IgD-negative memory B cell (primary cell): ENCODE data around the gene MANSC4. TPM values are rescaled to one million over a fixed set of nuclear protein-coding genes. Genes with fewer than 3 reads are reported as not detected.
A peak's percentile ranks its signal among the peaks of the same experiment; 100 is the strongest.

ENCODE experiments used
- H3K27ac Mint-ChIP-seq, 3 donors: one replicate each; pipeline ENCODE4 v1.8.0; 2020 to 2022; ENCODE audit warnings: mild to moderate bottlenecking in 3 of 3, mixed read lengths in 3 of 3, moderate library complexity in 1 of 3
- H3K27me3 Mint-ChIP-seq: one replicate; pipeline ENCODE4 v1.8.0; 2021; ENCODE audit warnings: mixed read lengths
- H3K36me3 Mint-ChIP-seq: one replicate; pipeline ENCODE4 v1.8.0; 2020; ENCODE audit warnings: mild to moderate bottlenecking, mixed read lengths
- H3K4me1 Mint-ChIP-seq, 3 donors: one replicate each; pipeline ENCODE4 v1.8.0; 2020 to 2022; ENCODE audit warnings: mixed read lengths in 3 of 3, mild to moderate bottlenecking in 1 of 3
- H3K4me3 Mint-ChIP-seq, 4 donors: one replicate each; pipeline ENCODE4 v1.8.0; 2020 to 2022; ENCODE audit warnings: mild to moderate bottlenecking in 4 of 4, mixed read lengths in 4 of 4, moderate library complexity in 3 of 4
- H3K9me3 Mint-ChIP-seq, 3 donors: one replicate each; pipeline ENCODE4 v1.8.0; 2020 to 2021; ENCODE audit warnings: mixed read lengths in 3 of 3, mild to moderate bottlenecking in 1 of 3
- polyA plus RNA-seq: library from polyadenylated mRNA; unstranded; fragments of 300-500 nt; fragmentation: Illumina TruSeq; gene quantifications from one replicate; pipeline ENCODE4 v1.2.3, GENCODE V29; 2021

MANSC4 gene
- polyA plus RNA-seq = 0.45 TPM

DNA sequence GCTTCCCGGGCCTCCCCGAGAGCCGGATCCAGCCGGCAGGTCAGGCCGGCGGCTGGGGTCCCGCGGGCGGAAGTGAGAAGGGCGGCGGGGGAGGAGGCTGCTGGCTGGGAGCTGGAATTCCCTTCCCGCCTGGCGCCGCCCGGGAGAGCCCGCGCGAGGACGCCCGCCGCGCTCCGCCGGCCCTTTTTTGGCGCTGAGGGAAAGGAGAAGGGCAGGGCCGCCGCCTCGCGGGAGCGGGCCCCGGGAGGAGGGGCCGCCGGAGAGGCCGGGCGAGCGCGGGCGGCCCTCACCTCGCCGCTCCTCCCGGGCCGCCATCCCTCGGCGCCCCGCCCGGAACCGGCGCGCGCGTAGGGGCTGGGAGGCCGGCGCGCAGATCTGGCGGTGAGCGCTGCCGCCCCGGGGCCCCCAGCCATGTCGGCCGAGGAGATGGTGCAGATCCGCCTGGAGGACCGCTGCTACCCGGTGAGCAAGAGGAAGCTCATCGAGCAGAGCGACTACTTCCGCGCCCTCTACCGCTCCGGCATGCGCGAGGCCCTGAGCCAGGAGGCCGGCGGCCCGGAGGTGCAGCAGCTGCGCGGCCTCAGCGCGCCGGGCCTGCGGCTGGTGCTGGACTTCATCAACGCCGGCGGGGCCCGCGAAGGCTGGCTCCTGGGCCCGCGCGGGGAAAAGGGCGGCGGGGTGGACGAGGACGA is at the start of gene MANSC4, which contains the start of gene KLHL42:
Gene MANSC4 (minus strand): TSS at position 317 of the 692 bp plus-strand sequence. CDS start 8,960 bp downstream, outside the sequence.
Gene KLHL42 (plus strand): TSS at position 314 of the 692 bp plus-strand sequence. CDS start 98 bp downstream, at position 412.
- H3K36me3 Mint-ChIP-seq = peaks cover 8% of the 10 kb centered on the region
- H3K4me3 Mint-ChIP-seq = peak within 1 kb of the TSS; percentile 83 to 95 (median 90)
- no peaks in the 10 kb centered on the region for H3K9me3 Mint-ChIP-seq
- H3K27ac Mint-ChIP-seq = peak within 1 kb of the TSS; percentile 1 to 91 (median 62)
- H3K27me3 Mint-ChIP-seq = no peaks in the 10 kb centered on the region
- H3K4me1 Mint-ChIP-seq = peaks cover 17 to 28% (median 27%) of the 10 kb centered on the region in 3 donors

- no peaks in the 10 kb centered on the region for H3K9me3 Mint-ChIP-seq
- H3K36me3 Mint-ChIP-seq = peaks cover 2% of the 10 kb centered on the region
- H3K27me3 Mint-ChIP-seq = no peaks in the 10 kb centered on the region
- H3K4me1 Mint-ChIP-seq = peaks cover 13 to 17% (median 15%) of the 10 kb centered on the region in 3 donors
- no peak overlapping the region for H3K4me3 Mint-ChIP-seq
- peak overlapping the region in 1 of 3 donors; percentile 3 for H3K27ac Mint-ChIP-seq
Measured at GRCh38 chr12:27828196-27828595, 48.2 kb upstream of the MANSC4 start.

- H3K27me3 Mint-ChIP-seq = peaks cover 2% of the 10 kb centered on the region
- peak overlapping the region in 1 of 4 donors; percentile 25 for H3K4me3 Mint-ChIP-seq
- peaks cover 29 to 36% (median 31%) of the 10 kb centered on the region in 3 donors for H3K4me1 Mint-ChIP-seq
- no peaks in the 10 kb centered on the region for H3K36me3 Mint-ChIP-seq
- H3K27ac Mint-ChIP-seq = no peak overlapping the region
- no peaks in the 10 kb centered on the region for H3K9me3 Mint-ChIP-seq
Measured at GRCh38 chr12:27826076-27826475, 46.0 kb upstream of the MANSC4 start.

GRCh38 chr12:27824126-27824842 is 44.2 kb upstream of the MANSC4 start:
- Mint-ChIP-seq H3K27ac (peak overlapping the region; percentile 83 to 95 (median 90)), H3K9me3 (no peaks in the 10 kb centered on the region), H3K36me3 (no peaks in the 10 kb centered on the region), H3K4me1 (peaks cover 30 to 37% (median 32%) of the 10 kb centered on the region in 3 donors), H3K27me3 (peaks cover 3% of the 10 kb centered on the region), H3K4me3 (peak overlapping the region; percentile 85 to 94 (median 90))

DNA sequence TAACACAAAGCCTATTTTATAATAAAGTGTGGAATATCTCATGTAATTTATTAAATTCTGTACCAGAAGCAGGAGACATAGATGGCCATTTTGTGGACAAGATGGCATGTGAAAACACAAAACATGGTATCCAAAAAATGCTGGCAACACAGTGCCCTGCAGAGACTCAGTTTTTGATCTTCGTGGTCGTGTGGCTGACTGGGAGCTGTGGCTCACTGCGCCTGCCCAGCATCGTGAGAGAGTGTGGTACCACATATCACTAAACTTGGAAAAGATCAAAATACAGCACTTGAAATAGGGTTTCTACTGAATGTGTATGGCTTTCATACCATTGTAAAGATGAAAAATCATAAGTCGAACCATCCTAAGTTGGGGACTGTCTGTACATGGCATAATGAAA is 43.0 kb upstream of the MANSC4 start:
- Mint-ChIP-seq H3K4me3 (peak overlapping the region; percentile 85 to 94 (median 90)), H3K4me1 (peaks cover 30 to 37% (median 32%) of the 10 kb centered on the region in 3 donors), H3K36me3 (no peaks in the 10 kb centered on the region), H3K27ac (peak overlapping the region; percentile 54 to 95 (median 90)), H3K27me3 (peaks cover 3% of the 10 kb centered on the region), H3K9me3 (no peaks in the 10 kb centered on the region)

DNA sequence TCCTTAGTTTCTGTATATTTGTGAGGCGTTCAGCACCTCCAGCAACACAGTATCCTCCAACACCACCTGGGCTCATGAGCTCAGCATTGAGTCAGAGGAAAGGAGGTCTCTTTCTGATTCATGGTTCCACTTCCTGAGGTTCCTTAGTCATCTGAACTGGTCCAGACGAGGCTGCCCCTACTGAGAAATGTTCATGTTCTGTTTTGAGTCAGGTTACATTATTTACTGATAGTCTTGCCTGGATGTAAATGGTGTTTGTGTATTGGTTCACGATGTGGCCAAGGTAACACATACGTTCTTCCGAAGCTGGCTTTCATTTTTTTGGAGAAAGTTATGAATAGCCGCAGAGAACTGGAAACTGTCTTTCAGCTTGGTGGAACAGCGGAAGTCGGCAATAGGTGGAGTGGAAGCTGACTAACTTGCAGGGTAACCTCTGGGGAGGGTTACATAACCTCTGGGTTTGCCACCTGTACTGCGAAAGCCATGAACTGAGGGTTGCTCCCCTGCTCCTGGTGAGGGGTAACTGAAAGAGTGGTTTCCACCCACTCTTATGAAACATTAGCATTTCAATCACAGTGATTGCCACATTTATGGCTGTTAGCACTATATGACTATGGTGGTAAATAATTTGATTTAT is 42.2 kb upstream of the MANSC4 start:
- peaks cover 2% of the 10 kb centered on the region for H3K36me3 Mint-ChIP-seq
- H3K27me3 Mint-ChIP-seq = peaks cover 3% of the 10 kb centered on the region
- peaks cover 30 to 37% (median 32%) of the 10 kb centered on the region in 3 donors for H3K4me1 Mint-ChIP-seq
- H3K4me3 Mint-ChIP-seq = peak overlapping the region; percentile 85 to 94 (median 90)
- H3K27ac Mint-ChIP-seq = peak overlapping the region; percentile 24 to 95 (median 54)
- no peaks in the 10 kb centered on the region for H3K9me3 Mint-ChIP-seq

DNA sequence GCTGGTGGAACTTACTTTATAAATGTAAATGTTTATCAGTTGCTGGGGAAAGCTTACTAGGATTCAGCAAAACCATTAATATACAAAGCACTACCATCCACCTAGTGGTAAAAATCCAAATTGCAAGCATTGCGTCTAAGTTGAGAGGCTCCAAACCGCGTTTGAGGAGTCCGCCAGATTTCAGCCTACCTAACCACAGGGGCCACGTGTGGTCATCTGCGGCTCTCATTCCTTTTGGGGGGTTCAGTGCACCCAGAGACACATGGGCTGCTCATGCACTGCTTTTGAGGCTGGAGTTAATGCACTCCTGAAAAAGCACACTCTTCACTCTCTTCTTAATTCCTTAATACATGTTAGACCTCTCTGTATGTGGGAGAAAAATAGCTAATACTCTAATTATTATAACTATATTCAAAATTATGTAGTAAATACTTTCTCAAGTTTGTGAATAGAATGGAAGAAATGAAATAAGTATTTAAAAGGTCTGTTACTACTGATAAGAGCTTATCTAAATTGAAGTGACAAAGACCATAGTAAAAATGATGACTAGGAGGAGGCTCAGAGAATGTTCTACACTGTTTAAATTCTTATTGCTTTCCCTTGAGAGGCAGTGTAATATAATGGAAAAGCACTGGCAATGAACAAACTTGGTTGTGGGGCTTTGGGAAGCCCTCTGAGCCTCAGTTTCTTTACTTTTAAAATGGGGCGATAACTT is 41.4 kb upstream of the MANSC4 start:
- H3K4me3 Mint-ChIP-seq = peak overlapping the region; percentile 85 to 94 (median 90)
- H3K9me3 Mint-ChIP-seq = no peaks in the 10 kb centered on the region
- peaks cover 30 to 37% (median 32%) of the 10 kb centered on the region in 3 donors for H3K4me1 Mint-ChIP-seq
- peaks cover 2% of the 10 kb centered on the region for H3K36me3 Mint-ChIP-seq
- peak overlapping the region; percentile 24 to 95 (median 54) for H3K27ac Mint-ChIP-seq
- peaks cover 3% of the 10 kb centered on the region for H3K27me3 Mint-ChIP-seq

- H3K27ac Mint-ChIP-seq = no peak overlapping the region
- H3K4me1 Mint-ChIP-seq = peaks cover 30 to 36% (median 32%) of the 10 kb centered on the region in 3 donors
- no peak overlapping the region for H3K4me3 Mint-ChIP-seq
- H3K9me3 Mint-ChIP-seq = no peaks in the 10 kb centered on the region
- peaks cover 2% of the 10 kb centered on the region for H3K36me3 Mint-ChIP-seq
- H3K27me3 Mint-ChIP-seq = peaks cover 3% of the 10 kb centered on the region
Measured at GRCh38 chr12:27820564-27820963, 40.5 kb upstream of the MANSC4 start.

DNA sequence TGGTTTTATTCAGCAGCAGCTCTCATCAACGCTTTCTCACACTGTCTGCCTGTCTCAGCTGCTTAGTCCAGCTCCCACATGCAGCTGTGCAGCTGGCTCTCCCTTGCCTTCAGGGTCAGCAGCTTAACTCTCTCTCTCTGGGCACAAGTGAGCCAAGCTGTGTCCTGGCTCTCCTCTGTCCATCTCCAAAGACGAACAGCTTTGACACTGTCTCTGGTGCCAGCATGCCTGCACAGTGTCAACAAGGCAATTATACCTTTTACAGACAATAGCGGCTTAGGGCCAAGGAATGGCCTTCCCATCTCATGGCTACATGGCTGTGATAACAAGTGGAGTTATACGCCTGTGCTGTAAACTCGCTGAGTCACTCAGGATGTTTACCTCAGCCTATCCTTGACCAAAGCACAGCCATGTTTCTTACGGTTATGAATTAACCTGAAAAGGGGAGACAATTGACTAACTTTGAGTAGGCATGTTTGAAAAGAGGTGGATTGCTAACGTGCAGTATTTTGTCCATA is 38.4 kb upstream of the MANSC4 start:
- Mint-ChIP-seq H3K27ac (no peak overlapping the region), H3K4me1 (peaks cover 15 to 24% (median 24%) of the 10 kb centered on the region in 3 donors), H3K36me3 (peaks cover 2% of the 10 kb centered on the region), H3K4me3 (no peak overlapping the region), H3K9me3 (no peaks in the 10 kb centered on the region), H3K27me3 (peaks cover 3% of the 10 kb centered on the region)

DNA sequence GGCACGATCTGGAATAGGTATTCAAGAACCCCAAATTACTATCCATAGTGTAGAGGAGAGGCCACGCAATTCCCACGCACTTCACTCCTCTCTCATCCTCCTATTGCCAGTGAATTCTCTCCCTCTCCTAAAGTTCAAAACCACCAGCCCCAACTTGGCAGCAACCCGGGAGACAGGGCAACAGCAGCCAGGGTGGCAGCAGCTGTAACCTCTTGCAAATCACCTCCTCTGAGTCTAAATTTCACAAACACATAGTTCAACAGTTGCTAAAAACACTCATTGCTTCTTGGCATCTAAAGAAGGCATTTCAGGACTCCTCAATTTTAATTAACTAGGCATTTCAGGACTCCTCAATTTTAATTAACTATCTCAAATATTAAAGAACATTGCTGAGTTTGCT is 37.7 kb upstream of the MANSC4 start:
- H3K27ac Mint-ChIP-seq = no peak overlapping the region
- H3K27me3 Mint-ChIP-seq = peaks cover 3% of the 10 kb centered on the region
- peaks cover 11 to 20% (median 19%) of the 10 kb centered on the region in 3 donors for H3K4me1 Mint-ChIP-seq
- no peak overlapping the region for H3K4me3 Mint-ChIP-seq
- peaks cover 2% of the 10 kb centered on the region for H3K36me3 Mint-ChIP-seq
- H3K9me3 Mint-ChIP-seq = no peaks in the 10 kb centered on the region

- no peak overlapping the region for H3K4me3 Mint-ChIP-seq
- peaks cover 2% of the 10 kb centered on the region for H3K36me3 Mint-ChIP-seq
- H3K27ac Mint-ChIP-seq = no peak overlapping the region
- H3K27me3 Mint-ChIP-seq = peaks cover 1% of the 10 kb centered on the region
- no peaks in the 10 kb centered on the region for H3K9me3 Mint-ChIP-seq
- H3K4me1 Mint-ChIP-seq = peaks cover 0 to 3% (median 3%) of the 10 kb centered on the region in 3 donors
Measured at GRCh38 chr12:27814851-27815591, 35.0 kb upstream of the MANSC4 start.

DNA sequence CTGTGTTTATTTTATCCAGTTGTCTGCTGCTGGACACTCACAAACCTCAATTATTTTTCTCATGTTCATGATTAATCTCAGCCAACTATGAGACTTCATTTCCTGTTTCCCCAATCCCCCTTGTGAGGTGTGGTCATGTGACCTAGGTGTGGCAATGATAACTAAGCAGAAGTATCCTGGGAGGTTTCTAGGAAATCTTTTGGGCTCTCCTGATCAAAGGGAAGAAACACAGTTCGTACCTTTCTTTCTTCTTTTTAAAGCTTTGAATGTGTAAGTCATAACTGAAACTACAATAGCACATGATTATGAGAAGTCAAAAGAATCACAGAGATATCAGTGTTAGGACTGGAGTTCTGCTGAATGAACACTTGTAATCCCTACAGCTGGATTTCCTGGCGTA is 34.4 kb upstream of the MANSC4 start:
- Mint-ChIP-seq H3K4me3 (no peak overlapping the region), H3K27ac (no peak overlapping the region), H3K36me3 (peaks cover 2% of the 10 kb centered on the region), H3K27me3 (peaks cover under 1% of the 10 kb centered on the region), H3K9me3 (no peaks in the 10 kb centered on the region), H3K4me1 (peaks cover 0 to 3% (median 3%) of the 10 kb centered on the region in 3 donors)

- no peaks in the 10 kb centered on the region for H3K9me3 Mint-ChIP-seq
- H3K36me3 Mint-ChIP-seq = no peaks in the 10 kb centered on the region
- peaks cover 1% of the 10 kb centered on the region for H3K27me3 Mint-ChIP-seq
- H3K4me3 Mint-ChIP-seq = no peak overlapping the region
- H3K4me1 Mint-ChIP-seq = peaks cover 0 to 3% (median 3%) of the 10 kb centered on the region in 3 donors
- no peak overlapping the region for H3K27ac Mint-ChIP-seq
Measured at GRCh38 chr12:27812502-27812901, 32.5 kb upstream of the MANSC4 start.

GRCh38 chr12:27810756-27811155 is 30.7 kb upstream of the MANSC4 start:
- Mint-ChIP-seq H3K27ac (no peak overlapping the region), H3K4me1 (peaks cover 0 to 8% (median 3%) of the 10 kb centered on the region in 3 donors), H3K27me3 (peaks cover 3% of the 10 kb centered on the region), H3K4me3 (no peak overlapping the region), H3K36me3 (no peaks in the 10 kb centered on the region), H3K9me3 (no peaks in the 10 kb centered on the region)
